DND-41 (cell line): ENCODE measurements around the gene CEACAM5.

Source experiments
- ATAC-seq: fragments of 200-7000 bp; cut with Tn5 transposase; 3 replicates; pipeline ENCODE4 v1.9.1; 2021; ENCODE audit warnings: low read depth; ENCODE audit not compliant: insufficient read depth
- DNase-seq: peaks from one replicate; pipeline ENCODE4 v3.0.0-alpha.2; 2020
- H2AFZ ChIP-seq: 2 replicates; pipeline ENCODE4 v1.6.0; 2012; ENCODE audit warnings: low read depth, low read length
- H3K27ac ChIP-seq: 2 replicates; pipeline ENCODE4 v1.5.1; 2012; ENCODE audit warnings: low read length, inconsistent platforms
- H3K27me3 ChIP-seq: fragments of 200-600 bp; sonication (generic); 2 replicates; pipeline ENCODE4 v1.6.0; 2012; ENCODE audit warnings: low read length, mild to moderate bottlenecking, inconsistent platforms; ENCODE audit not compliant: insufficient read depth, poor library complexity
- H3K36me3 ChIP-seq: 2 replicates; pipeline ENCODE4 v1.5.1; 2012; ENCODE audit warnings: low read length, inconsistent platforms; ENCODE audit not compliant: insufficient read depth
- H3K4me1 ChIP-seq: 2 replicates; pipeline ENCODE4 v1.5.1; 2012; ENCODE audit warnings: mild to moderate bottlenecking, low read length; ENCODE audit not compliant: insufficient read depth
- H3K4me2 ChIP-seq: 2 replicates; pipeline ENCODE4 v1.6.0; 2012; ENCODE audit warnings: mild to moderate bottlenecking, moderate library complexity, low read length, inconsistent platforms; ENCODE audit not compliant: insufficient read depth
- H3K4me3 ChIP-seq, 2 experiments: fragments of 200-600 bp in 1 of 2; shearing (Covaris generic) in 1 of 2; 2 replicates each; pipeline ENCODE4 v1.5.1; 2012 to 2016; ENCODE audit warnings: inconsistent platforms in 2 of 2, low read length in 2 of 2, mild to moderate bottlenecking in 2 of 2, low read depth in 1 of 2, moderate library complexity in 1 of 2
- H3K79me2 ChIP-seq: 2 replicates; pipeline ENCODE4 v1.6.0; 2012; ENCODE audit warnings: low read length, inconsistent platforms; ENCODE audit not compliant: insufficient read depth
- H3K9ac ChIP-seq: 2 replicates; pipeline ENCODE4 v1.6.0; 2012; ENCODE audit warnings: low read depth, mild to moderate bottlenecking, inconsistent platforms, low read length, moderate library complexity
- H3K9me3 ChIP-seq: 2 replicates; pipeline ENCODE4 v1.5.1; 2012; ENCODE audit warnings: low read length, moderate library complexity, mild to moderate bottlenecking, inconsistent platforms; ENCODE audit not compliant: insufficient read depth, severe bottlenecking
- H4K20me1 ChIP-seq: 2 replicates; pipeline ENCODE4 v1.6.0; 2012; ENCODE audit warnings: low read length; ENCODE audit not compliant: insufficient read depth
- CTCF ChIP-seq: IDR thresholded peaks from 2 replicates; pipeline ENCODE4 v1.5.1; 2012; ENCODE audit warnings: borderline replicate concordance, low read length, moderate library complexity, mild to moderate bottlenecking; ENCODE audit not compliant: poor library complexity, severe bottlenecking; ENCODE audit errors: extremely low read depth
- EZH2 ChIP-seq: IDR thresholded peaks from 3 replicates; pipeline ENCODE4 v1.6.1; 2012; ENCODE audit warnings: borderline replicate concordance, low read depth, mild to moderate bottlenecking, moderate library complexity, low read length, inconsistent platforms; ENCODE audit not compliant: severe bottlenecking

The CEACAM5 gene

GRCh38 chr19:41695745-41696144 is 12.7 kb upstream of the CEACAM5 start:
- no peak overlapping the region for H3K4me3 ChIP-seq
- no peak overlapping the region for H3K9ac ChIP-seq
- ATAC-seq (no peak), DNase-seq (no peak)
- no peaks in the 10 kb centered on the region for H3K4me1 ChIP-seq
- peaks cover 3% of the 10 kb centered on the region; the same call in 1 of the 2 replicates for H4K20me1 ChIP-seq
- no peak overlapping the region for H3K4me2 ChIP-seq
- no peaks in the 10 kb centered on the region for H3K27me3 ChIP-seq
- no peak for TF ChIP-seq CTCF
- TF ChIP-seq EZH2: no peak
- H3K9me3 ChIP-seq: no peaks in the 10 kb centered on the region
- no peaks in the 10 kb centered on the region for H3K79me2 ChIP-seq
- no peak overlapping the region for H3K27ac ChIP-seq
- no peak overlapping the region for H2AFZ ChIP-seq
- H3K36me3 ChIP-seq: no peaks in the 10 kb centered on the region

- no peaks in the 10 kb centered on the region for H3K79me2 ChIP-seq
- no peaks in the 10 kb centered on the region for H3K36me3 ChIP-seq
- H3K27me3 ChIP-seq: no peaks in the 10 kb centered on the region
- no peak overlapping the region for H2AFZ ChIP-seq
- no peak overlapping the region for H3K4me2 ChIP-seq
- H3K27ac ChIP-seq: no peak overlapping the region
- DNase-seq (peak; percentile 56), ATAC-seq (peak; percentile 62; the same call in 2 of the 3 replicates)
- TF ChIP-seq EZH2: no peak
- TF ChIP-seq CTCF: no peak
- H4K20me1 ChIP-seq: peaks cover 3% of the 10 kb centered on the region
- H3K4me3 ChIP-seq: no peak overlapping the region
- H3K9me3 ChIP-seq: no peaks in the 10 kb centered on the region
- no peaks in the 10 kb centered on the region for H3K4me1 ChIP-seq
- no peak overlapping the region for H3K9ac ChIP-seq
Observed at GRCh38 chr19:41696402-41697197, 11.8 kb upstream of the CEACAM5 start.

GRCh38 chr19:41697198-41697855 is 11.1 kb upstream of the CEACAM5 start:
- no peak for DNase-seq
- Histone ChIP-seq H3K27ac (no peak overlapping the region), H3K27me3 (no peaks in the 10 kb centered on the region), H3K4me2 (no peak overlapping the region), H3K36me3 (no peaks in the 10 kb centered on the region), H2AFZ (no peak overlapping the region), H4K20me1 (peaks cover 3% of the 10 kb centered on the region), H3K9me3 (no peaks in the 10 kb centered on the region), H3K4me1 (no peaks in the 10 kb centered on the region), H3K79me2 (no peaks in the 10 kb centered on the region), H3K4me3 (no peak overlapping the region), H3K9ac (no peak overlapping the region)
- ATAC-seq: no peak
- TF ChIP-seq CTCF (no peak), EZH2 (no peak)
